GM12872 (cell line): ENCODE results near the gene MYEOV.

Experiments used
- TF ChIP-seq, protein P1 (sequence below): IDR thresholded peaks from 3 replicates; pipeline ENCODE4 v1.5.1; 2011; ENCODE audit warnings: low read depth, mild to moderate bottlenecking, low read length, moderate library complexity; ENCODE audit not compliant: insufficient read depth

Gene MYEOV

DNA sequence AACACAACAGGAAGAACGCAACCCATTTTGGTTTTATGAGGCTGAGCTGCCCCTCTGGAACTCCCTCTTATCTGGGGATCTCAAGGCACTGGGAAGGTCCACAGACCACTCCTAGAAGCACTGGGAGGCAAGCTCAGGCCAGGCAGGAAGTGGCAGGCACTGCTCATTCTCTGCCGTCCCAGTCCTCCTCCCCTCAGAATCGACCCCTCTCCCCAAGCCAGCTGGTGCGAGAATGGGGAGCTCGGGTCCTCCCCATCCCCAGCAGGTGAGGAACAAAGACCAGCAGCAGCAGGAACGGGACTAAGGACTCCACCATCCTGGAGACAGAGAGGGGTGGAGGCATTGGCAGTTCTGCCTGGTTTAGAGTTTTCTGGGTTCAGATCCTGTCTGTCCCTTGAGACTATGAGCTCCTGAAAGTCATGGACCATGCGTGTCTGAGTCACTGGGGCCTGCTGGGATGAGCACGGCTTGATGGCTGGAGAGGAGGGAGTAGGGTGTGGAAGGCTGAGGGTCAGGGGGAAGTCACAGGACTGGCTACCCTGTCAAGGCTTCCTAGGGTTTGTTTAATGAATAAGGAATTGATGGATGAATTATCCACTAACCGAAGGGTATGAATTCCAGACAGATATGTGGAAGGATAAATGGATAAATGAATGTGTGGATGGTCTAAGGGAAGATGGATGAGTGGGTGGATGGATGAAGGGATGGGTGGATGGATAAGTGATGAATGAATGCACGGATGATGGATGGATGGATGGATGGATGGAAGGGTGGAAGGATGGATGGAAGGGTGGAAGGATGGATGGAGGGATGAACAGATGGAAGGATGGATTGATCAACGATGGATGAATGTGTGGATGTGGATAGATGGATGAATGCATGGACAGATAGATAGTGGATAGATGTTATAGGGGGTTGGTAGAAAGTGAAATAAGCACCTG, 6.4 kb downstream of the MYEOV start:
- TF ChIP-seq, protein P1, sequence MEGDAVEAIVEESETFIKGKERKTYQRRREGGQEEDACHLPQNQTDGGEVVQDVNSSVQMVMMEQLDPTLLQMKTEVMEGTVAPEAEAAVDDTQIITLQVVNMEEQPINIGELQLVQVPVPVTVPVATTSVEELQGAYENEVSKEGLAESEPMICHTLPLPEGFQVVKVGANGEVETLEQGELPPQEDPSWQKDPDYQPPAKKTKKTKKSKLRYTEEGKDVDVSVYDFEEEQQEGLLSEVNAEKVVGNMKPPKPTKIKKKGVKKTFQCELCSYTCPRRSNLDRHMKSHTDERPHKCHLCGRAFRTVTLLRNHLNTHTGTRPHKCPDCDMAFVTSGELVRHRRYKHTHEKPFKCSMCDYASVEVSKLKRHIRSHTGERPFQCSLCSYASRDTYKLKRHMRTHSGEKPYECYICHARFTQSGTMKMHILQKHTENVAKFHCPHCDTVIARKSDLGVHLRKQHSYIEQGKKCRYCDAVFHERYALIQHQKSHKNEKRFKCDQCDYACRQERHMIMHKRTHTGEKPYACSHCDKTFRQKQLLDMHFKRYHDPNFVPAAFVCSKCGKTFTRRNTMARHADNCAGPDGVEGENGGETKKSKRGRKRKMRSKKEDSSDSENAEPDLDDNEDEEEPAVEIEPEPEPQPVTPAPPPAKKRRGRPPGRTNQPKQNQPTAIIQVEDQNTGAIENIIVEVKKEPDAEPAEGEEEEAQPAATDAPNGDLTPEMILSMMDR, result no peak

DNA sequence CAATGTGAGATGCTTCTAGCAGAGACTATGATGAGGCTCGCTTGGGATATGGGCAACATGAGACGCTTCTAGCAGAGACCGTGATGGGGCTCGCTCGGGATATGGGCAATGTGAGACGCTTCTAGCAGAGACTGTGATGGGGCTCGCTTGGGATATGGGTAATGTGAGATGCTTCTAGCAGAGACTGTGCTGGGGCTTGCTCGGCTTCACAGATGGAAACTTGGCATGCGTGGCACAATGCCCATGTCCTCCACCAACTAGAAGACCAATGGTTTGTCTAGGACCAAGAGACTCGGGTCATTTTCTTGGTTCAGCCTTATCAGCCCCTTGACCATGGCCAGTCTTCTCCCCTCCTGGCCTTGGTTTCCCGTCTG, 7.1 kb downstream of the MYEOV start:
- TF ChIP-seq, protein P1, result no peak

DNA sequence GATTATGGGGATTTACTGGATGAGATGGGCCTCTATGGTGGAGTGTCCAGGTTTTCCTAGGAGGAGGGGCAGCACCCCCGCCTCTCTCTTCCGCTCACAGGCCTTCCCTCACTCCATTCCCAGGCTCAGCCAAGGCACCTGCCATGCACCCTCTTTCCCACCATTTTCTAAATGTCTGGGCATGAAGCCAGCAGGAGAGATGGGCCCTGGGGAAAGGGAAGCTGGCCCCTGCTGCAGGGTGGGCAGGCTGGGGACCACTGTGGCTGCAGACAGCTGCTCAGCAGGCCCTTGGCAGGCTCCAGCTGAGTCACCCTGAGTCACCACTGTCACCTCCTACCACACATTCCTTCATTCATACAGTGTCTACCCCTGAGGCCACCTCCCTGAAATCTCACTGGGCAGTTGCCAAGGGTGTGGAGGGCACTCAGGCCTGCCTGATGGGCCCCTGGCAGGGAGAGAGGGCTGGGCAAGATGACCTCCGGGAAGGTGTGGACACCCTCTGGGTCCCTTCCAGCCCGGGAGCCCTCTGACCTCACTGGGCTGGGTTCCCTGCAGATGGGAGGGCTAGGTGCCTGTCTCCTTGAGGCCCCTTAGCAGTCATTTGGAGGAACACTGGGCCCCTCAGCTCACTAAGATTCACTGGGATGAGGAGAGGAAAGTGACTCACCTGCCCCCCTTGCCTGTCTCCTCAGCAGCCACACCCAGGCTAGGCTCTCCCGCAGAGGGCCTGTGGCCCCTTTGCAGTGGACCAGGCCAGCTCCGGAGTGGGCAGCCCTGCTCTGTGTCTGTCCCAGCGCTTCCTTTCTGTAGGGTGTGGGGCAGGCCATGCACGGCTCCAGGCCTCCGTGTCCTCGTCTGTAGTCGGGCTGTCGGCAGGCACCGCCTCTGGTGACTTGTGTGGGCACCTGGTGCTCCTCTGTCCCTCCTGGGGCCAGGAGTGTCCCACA, 7.8 kb downstream of the MYEOV start:
- TF ChIP-seq, protein P1, result no peak

DNA sequence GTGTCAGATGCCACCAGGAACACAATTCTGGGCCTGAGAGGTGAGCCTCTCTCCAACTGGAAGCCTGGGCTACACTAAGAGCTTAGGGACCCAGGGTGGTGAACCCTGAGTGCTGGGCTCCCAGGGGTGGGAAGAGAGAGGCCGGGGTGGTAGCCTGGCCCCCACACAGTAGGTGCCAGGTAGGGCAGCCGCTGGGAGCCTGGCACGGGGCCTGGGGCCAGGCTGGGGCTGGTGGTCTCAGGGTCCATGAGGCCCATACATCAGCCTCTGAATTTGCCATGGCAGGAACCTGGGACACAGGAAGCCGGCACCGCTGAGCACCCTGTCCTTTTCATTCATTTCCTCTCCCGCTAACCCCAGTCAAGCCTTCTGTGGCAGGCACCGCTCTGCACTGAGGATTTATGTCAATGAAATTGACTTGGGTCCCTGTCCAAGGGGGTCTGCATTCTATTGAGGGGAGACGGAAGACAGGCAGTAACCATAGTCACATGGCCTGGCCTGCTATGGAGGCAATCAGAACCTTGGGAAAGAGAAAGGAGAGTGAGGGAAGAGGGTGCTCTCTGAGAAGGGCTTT, 8.6 kb downstream of the MYEOV start:
- TF ChIP-seq, protein P1, result no peak

DNA sequence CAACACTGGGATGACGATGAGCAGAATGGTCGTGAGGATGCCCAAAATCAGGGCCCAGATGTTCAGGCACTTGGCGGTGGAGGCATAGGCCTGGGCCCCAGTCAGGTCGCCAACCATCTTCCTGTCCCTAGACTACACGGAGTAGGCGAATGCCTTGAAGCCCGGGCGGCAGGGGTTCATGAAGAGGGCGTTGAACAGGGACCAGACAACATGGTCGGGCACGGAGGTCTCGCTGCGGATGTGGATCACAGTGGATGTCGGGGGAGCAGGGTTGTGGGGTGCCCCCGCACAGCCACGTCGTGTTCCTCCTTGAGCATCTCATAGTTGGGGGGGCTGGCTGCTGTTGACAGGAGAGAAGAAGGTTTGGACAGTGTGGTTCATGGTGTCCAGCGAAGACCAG, 9.5 kb downstream of the MYEOV start:
- TF ChIP-seq, protein P1, result no peak

DNA sequence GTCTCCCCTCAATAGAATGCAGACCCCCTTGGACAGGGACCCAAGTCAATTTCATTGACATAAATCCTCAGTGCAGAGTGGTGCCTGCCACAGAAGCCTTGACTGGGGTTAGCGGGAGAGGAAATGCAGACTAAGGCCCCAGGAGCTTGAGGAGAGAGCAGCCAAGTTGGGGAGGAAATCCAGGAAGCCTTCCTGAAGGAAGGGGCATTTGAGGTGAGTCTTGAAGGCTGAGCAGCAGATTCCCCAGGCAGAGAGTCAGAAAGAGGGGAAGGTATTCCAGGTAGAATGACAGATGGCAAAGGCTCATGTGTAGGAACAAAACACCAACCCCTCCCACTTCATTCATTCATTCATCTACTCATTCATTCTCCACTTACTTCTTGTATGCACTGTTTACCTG, 10.3 kb downstream of the MYEOV start:
- TF ChIP-seq, protein P1, result no peak

DNA sequence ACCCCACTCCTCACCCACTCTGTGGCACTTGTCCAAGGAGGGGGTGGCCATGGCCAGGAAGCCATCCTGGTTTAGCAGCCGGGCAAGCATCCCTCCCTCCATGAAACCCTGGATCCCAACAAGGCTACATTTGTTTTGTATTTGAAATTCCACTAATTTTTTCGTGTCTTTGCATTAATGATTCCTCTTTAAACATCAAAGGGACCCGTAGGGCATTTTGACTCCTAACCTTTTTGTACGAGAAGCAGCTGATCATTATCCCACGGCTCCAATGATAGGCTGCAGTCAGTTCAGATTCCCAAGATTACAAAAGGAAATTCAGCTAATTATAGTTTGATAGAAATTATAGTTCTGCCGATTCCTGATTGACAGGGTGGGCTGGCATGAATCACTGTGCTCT, 10.7 kb downstream of the MYEOV start:
- TF ChIP-seq, protein P1, result no peak
